GM12875 (cell line): ENCODE data around the gene MBOAT1.
"Not testable (repeated sequence)": the region's sequence is repeated elsewhere in the genome, so short reads cannot be mapped to it uniquely, and the experiment has no call there.

Experiments
- H3K4me3 ChIP-seq: one replicate; pipeline ENCODE4 v1.5.1; 2011; ENCODE audit warnings: low read depth, low read length, control low read depth
- CTCF ChIP-seq: IDR thresholded peaks from 2 replicates; pipeline ENCODE4 v1.5.1; 2011; ENCODE audit warnings: low read depth, mild to moderate bottlenecking, control low read depth, inconsistent platforms, low read length, moderate library complexity, borderline replicate concordance; ENCODE audit not compliant: insufficient read depth

MBOAT1 gene

GRCh38 chr6:20148433-20148832 is 63.8 kb downstream of the MBOAT1 start:
- no peak for TF ChIP-seq CTCF
- H3K4me3 ChIP-seq: no peak overlapping the region

- no peak overlapping the region for H3K4me3 ChIP-seq
- no peak for TF ChIP-seq CTCF
Measured at GRCh38 chr6:20147469-20147868, 64.8 kb downstream of the MBOAT1 start.

GRCh38 chr6:20146831-20147230 is 65.4 kb downstream of the MBOAT1 start:
- not testable (repeated sequence) for H3K4me3 ChIP-seq

- TF ChIP-seq CTCF: no peak
- no peak overlapping the region for H3K4me3 ChIP-seq
Measured at GRCh38 chr6:20146291-20146690, 66.0 kb downstream of the MBOAT1 start.

GRCh38 chr6:20142866-20143265 is 69.4 kb downstream of the MBOAT1 start:
- no peak overlapping the region for H3K4me3 ChIP-seq
- TF ChIP-seq CTCF: no peak

GRCh38 chr6:20141931-20142330 is 70.3 kb downstream of the MBOAT1 start:
- no peak for TF ChIP-seq CTCF
- no peak overlapping the region for H3K4me3 ChIP-seq

- not testable (repeated sequence) for H3K4me3 ChIP-seq
Measured at GRCh38 chr6:20139127-20139963, 72.9 kb downstream of the MBOAT1 start.

- TF ChIP-seq CTCF: no peak
- H3K4me3 ChIP-seq: no peak overlapping the region
Measured at GRCh38 chr6:20137837-20138236, 74.4 kb downstream of the MBOAT1 start.
